Astrocyte of the spinal cord (primary cell): ENCODE measurements around the gene LMAN2.

Experiments used
- DNase-seq: peaks from one replicate; pipeline ENCODE4 v3.0.0; 2011; ENCODE audit warnings: low read depth, low spot score
- H3K4me3 ChIP-seq: 2 replicates; pipeline ENCODE4 v1.5.1; 2011; ENCODE audit warnings: low read depth, mild to moderate bottlenecking, low read length, moderate library complexity
- CTCF ChIP-seq: IDR thresholded peaks from 2 replicates; pipeline ENCODE4 v1.5.1; 2012; ENCODE audit warnings: low read depth, mild to moderate bottlenecking, low read length, inconsistent platforms
- in situ Hi-C: cut with HindIII; loops from 2 replicates; pipeline ENCODE4 v1.10.0; 2017; ENCODE audit warnings: low sequenced_read_pairs

The LMAN2 gene

GRCh38 chr5:177393206-177393765 is 41.8 kb upstream of the LMAN2 start:
- H3K4me3 ChIP-seq: no peak overlapping the region
- DNase-seq: no peak
- TF ChIP-seq CTCF: no peak
- in situ Hi-C loops: no loop called here

GRCh38 chr5:177392765-177393164 is 41.3 kb upstream of the LMAN2 start:
- DNase-seq: no peak
- TF ChIP-seq CTCF: no peak
- H3K4me3 ChIP-seq: no peak overlapping the region
- in situ Hi-C loops: no loop called here

- in situ Hi-C loops: no loop called here
- H3K4me3 ChIP-seq: no peak overlapping the region
- TF ChIP-seq CTCF: peak; percentile 90
- DNase-seq: peak; percentile 82
These were observed 39.2 kb upstream of the LMAN2 start for GRCh38 chr5:177390363-177391300.

GRCh38 chr5:177389241-177390169 is 38.0 kb upstream of the LMAN2 start:
- no peak overlapping the region for H3K4me3 ChIP-seq
- in situ Hi-C loops: no loop called here
- peak; percentile 94 for DNase-seq
- TF ChIP-seq CTCF: no peak

- TF ChIP-seq CTCF: no peak
- no peak for DNase-seq
- H3K4me3 ChIP-seq: no peak overlapping the region
- in situ Hi-C loops: no loop called here
These were observed 37.1 kb upstream of the LMAN2 start for GRCh38 chr5:177388521-177389052.

- no peak overlapping the region for H3K4me3 ChIP-seq
- DNase-seq: no peak
- no peak for TF ChIP-seq CTCF
- in situ Hi-C loops: no loop called here
These were observed 35.9 kb upstream of the LMAN2 start for GRCh38 chr5:177387405-177387804.
